Measurements from ENCODE around the gene FBXO31.

The FBXO31 gene

GRCh38 chr16:87351320-87351698, 32.3 kb downstream of the FBXO31 start:
- Histone ChIP-seq H3K4me2 (ENCODE audit: insufficient read depth, low read length, poor library complexity, severe bottlenecking) (no peak overlapping the region), H3K9me3 (replicated peaks in 1 of 2; ENCODE audit: control insufficient read depth in 2 of 2, insufficient read depth in 1 of 2, low read depth in 1 of 2, low read length in 2 of 2) (peaks cover 0 to 2% of the 10 kb centered on the region in 2 donors), H3K27ac (replicated peaks; ENCODE audit: low read length) (no peak overlapping the region), H2AFZ (ENCODE audit: low read length) (no peak overlapping the region), H3K36me3 (replicated peaks in 1 of 2; ENCODE audit: control insufficient read depth in 2 of 2, insufficient read depth in 2 of 2, low read length in 2 of 2) (peaks cover 2 to 9% of the 10 kb centered on the region in 2 donors), H2BK5ac (ENCODE audit: low read length) (no peak overlapping the region), H2AK5ac (ENCODE audit: low read depth, low read length) (no peak overlapping the region), H3K27me3 (ENCODE audit: control insufficient read depth in 3 of 3, insufficient read depth in 3 of 3, low read depth in 1 of 3, low read length in 3 of 3) (no peaks in the 10 kb centered on the region), H3K4me1 (ENCODE audit: control insufficient read depth in 2 of 2, insufficient read depth in 1 of 2, low read depth in 1 of 2, low read length in 2 of 2) (peaks cover 5 to 7% of the 10 kb centered on the region in 2 donors), H3K4me3 (ENCODE audit: low read length in 2 of 2) (no peak overlapping the region), H3K14ac (ENCODE audit: low read length) (no peak overlapping the region), H2BK120ac (ENCODE audit: low read depth, low read length) (no peak overlapping the region), H3K4ac (ENCODE audit: low read length) (no peak overlapping the region), H2BK12ac (ENCODE audit: low read length) (no peak overlapping the region), H3K79me1 (ENCODE audit: low read depth, low read length) (peaks cover 7% of the 10 kb centered on the region), H2BK15ac (ENCODE audit: low read length) (no peak overlapping the region), H3K18ac (ENCODE audit: low read length) (no peak overlapping the region), H4K8ac (ENCODE audit: low read depth, low read length) (no peak overlapping the region), H3K9ac (ENCODE audit: low read depth, low read length, poor library complexity) (no peak overlapping the region), H4K91ac (ENCODE audit: low read depth, low read length, poor library complexity) (no peak overlapping the region), H3K23ac (ENCODE audit: low read depth, low read length, poor library complexity) (no peak overlapping the region)
- no peak for DNase-seq (ENCODE audit: low spot score)
- WGBS, 2 donors (ENCODE audit: extremely low coverage in 2 of 2, insufficient read length in 2 of 2, insufficient replicate concordance in 1 of 2): no CpG with 5 or more reads among the region's 9 CpGs

- Histone ChIP-seq H2BK5ac (ENCODE audit: low read length) (no peak overlapping the region), H3K36me3 (replicated peaks in 1 of 2; ENCODE audit: control insufficient read depth in 2 of 2, insufficient read depth in 2 of 2, low read length in 2 of 2) (peaks cover 2 to 9% of the 10 kb centered on the region in 2 donors), H2BK120ac (ENCODE audit: low read depth, low read length) (no peak overlapping the region), H3K79me1 (ENCODE audit: low read depth, low read length) (peaks cover 7% of the 10 kb centered on the region), H3K9me3 (replicated peaks in 1 of 2; ENCODE audit: control insufficient read depth in 2 of 2, insufficient read depth in 1 of 2, low read depth in 1 of 2, low read length in 2 of 2) (peaks cover 0 to 2% of the 10 kb centered on the region in 2 donors), H2AFZ (ENCODE audit: low read length) (no peak overlapping the region), H3K27ac (replicated peaks; ENCODE audit: low read length) (no peak overlapping the region), H3K23ac (ENCODE audit: low read depth, low read length, poor library complexity) (no peak overlapping the region), H2AK5ac (ENCODE audit: low read depth, low read length) (no peak overlapping the region), H3K27me3 (ENCODE audit: control insufficient read depth in 3 of 3, insufficient read depth in 3 of 3, low read depth in 1 of 3, low read length in 3 of 3) (no peaks in the 10 kb centered on the region), H2BK12ac (ENCODE audit: low read length) (no peak overlapping the region), H3K14ac (ENCODE audit: low read length) (no peak overlapping the region), H2BK15ac (ENCODE audit: low read length) (no peak overlapping the region), H3K4me1 (ENCODE audit: control insufficient read depth in 2 of 2, insufficient read depth in 1 of 2, low read depth in 1 of 2, low read length in 2 of 2) (peaks cover 2 to 7% of the 10 kb centered on the region in 2 donors), H3K9ac (ENCODE audit: low read depth, low read length, poor library complexity) (no peak overlapping the region), H4K91ac (ENCODE audit: low read depth, low read length, poor library complexity) (no peak overlapping the region), H3K4ac (ENCODE audit: low read length) (no peak overlapping the region), H3K18ac (ENCODE audit: low read length) (no peak overlapping the region), H4K8ac (ENCODE audit: low read depth, low read length) (no peak overlapping the region), H3K4me2 (ENCODE audit: insufficient read depth, low read length, poor library complexity, severe bottlenecking) (no peak overlapping the region), H3K4me3 (ENCODE audit: low read length in 2 of 2) (no peak overlapping the region)
- no CpG with 5 or more reads among the region's 23 CpGs for WGBS, 2 donors (ENCODE audit: extremely low coverage in 2 of 2, insufficient read length in 2 of 2, insufficient replicate concordance in 1 of 2)
- DNase-seq (ENCODE audit: low spot score): no peak
These were observed 32.8 kb downstream of the FBXO31 start for GRCh38 chr16:87350681-87351319.

DNA sequence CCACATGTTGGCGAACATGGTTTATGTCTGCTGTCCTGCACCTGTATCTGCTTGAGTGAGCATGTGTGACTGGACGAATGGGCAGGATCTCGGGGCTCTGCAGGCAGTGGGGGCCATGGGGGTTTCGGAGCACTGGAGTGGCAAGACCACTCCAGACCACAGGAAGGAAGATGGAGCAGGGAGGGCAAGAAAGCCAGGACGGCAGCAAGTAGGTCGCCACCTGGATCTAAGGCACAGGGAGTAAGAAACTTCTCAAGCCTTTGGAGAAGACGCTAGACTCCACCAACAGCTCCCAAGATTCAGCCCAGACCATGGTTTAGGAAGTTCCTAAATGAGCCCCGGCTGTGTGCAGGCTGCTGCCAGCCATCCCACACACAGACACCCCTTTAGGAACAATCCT, 33.5 kb downstream of the FBXO31 start:
- Histone ChIP-seq H3K9me3 (replicated peaks in 1 of 2; ENCODE audit: control insufficient read depth in 2 of 2, insufficient read depth in 1 of 2, low read depth in 1 of 2, low read length in 2 of 2) (peaks cover 0 to 2% of the 10 kb centered on the region in 2 donors), H3K4me2 (ENCODE audit: insufficient read depth, low read length, poor library complexity, severe bottlenecking) (no peak overlapping the region), H2BK120ac (ENCODE audit: low read depth, low read length) (no peak overlapping the region), H2AFZ (ENCODE audit: low read length) (no peak overlapping the region), H3K23ac (ENCODE audit: low read depth, low read length, poor library complexity) (no peak overlapping the region), H3K14ac (ENCODE audit: low read length) (no peak overlapping the region), H2BK12ac (ENCODE audit: low read length) (no peak overlapping the region), H3K79me1 (ENCODE audit: low read depth, low read length) (peaks cover 7% of the 10 kb centered on the region), H3K27me3 (ENCODE audit: control insufficient read depth in 3 of 3, insufficient read depth in 3 of 3, low read depth in 1 of 3, low read length in 3 of 3) (no peaks in the 10 kb centered on the region), H2AK5ac (ENCODE audit: low read depth, low read length) (no peak overlapping the region), H4K91ac (ENCODE audit: low read depth, low read length, poor library complexity) (no peak overlapping the region), H2BK15ac (ENCODE audit: low read length) (no peak overlapping the region), H3K4ac (ENCODE audit: low read length) (no peak overlapping the region), H3K27ac (replicated peaks; ENCODE audit: low read length) (no peak overlapping the region), H3K18ac (ENCODE audit: low read length) (peak overlapping the region; percentile 40), H3K9ac (ENCODE audit: low read depth, low read length, poor library complexity) (no peak overlapping the region), H3K4me3 (ENCODE audit: low read length in 2 of 2) (peak overlapping the region in 1 of 2 donors; percentile 55), H3K36me3 (replicated peaks in 1 of 2; ENCODE audit: control insufficient read depth in 2 of 2, insufficient read depth in 2 of 2, low read length in 2 of 2) (peaks cover 2 to 9% of the 10 kb centered on the region in 2 donors), H3K4me1 (ENCODE audit: control insufficient read depth in 2 of 2, insufficient read depth in 1 of 2, low read depth in 1 of 2, low read length in 2 of 2) (peaks cover 0 to 10% of the 10 kb centered on the region in 2 donors), H2BK5ac (ENCODE audit: low read length) (no peak overlapping the region), H4K8ac (ENCODE audit: low read depth, low read length) (no peak overlapping the region)
- DNase-seq (ENCODE audit: low spot score): no peak
- no CpG with 5 or more reads among the region's 8 CpGs for WGBS, 2 donors (ENCODE audit: extremely low coverage in 2 of 2, insufficient read length in 2 of 2, insufficient replicate concordance in 1 of 2)

GRCh38 chr16:87348616-87349157, 34.9 kb downstream of the FBXO31 start:
- Histone ChIP-seq H3K36me3 (replicated peaks in 1 of 2; ENCODE audit: control insufficient read depth in 2 of 2, insufficient read depth in 2 of 2, low read length in 2 of 2) (peaks cover 4 to 12% of the 10 kb centered on the region in 2 donors), H2BK5ac (ENCODE audit: low read length) (no peak overlapping the region), H3K23ac (ENCODE audit: low read depth, low read length, poor library complexity) (no peak overlapping the region), H2AK5ac (ENCODE audit: low read depth, low read length) (no peak overlapping the region), H3K4ac (ENCODE audit: low read length) (no peak overlapping the region), H3K4me2 (ENCODE audit: insufficient read depth, low read length, poor library complexity, severe bottlenecking) (no peak overlapping the region), H3K27ac (replicated peaks; ENCODE audit: low read length) (no peak overlapping the region), H2BK12ac (ENCODE audit: low read length) (no peak overlapping the region), H4K8ac (ENCODE audit: low read depth, low read length) (no peak overlapping the region), H3K9ac (ENCODE audit: low read depth, low read length, poor library complexity) (peak overlapping the region; percentile 50), H2AFZ (ENCODE audit: low read length) (no peak overlapping the region), H3K4me1 (ENCODE audit: control insufficient read depth in 2 of 2, insufficient read depth in 1 of 2, low read depth in 1 of 2, low read length in 2 of 2) (peaks cover 0 to 18% of the 10 kb centered on the region in 2 donors), H2BK15ac (ENCODE audit: low read length) (no peak overlapping the region), H3K14ac (ENCODE audit: low read length) (no peak overlapping the region), H3K4me3 (ENCODE audit: low read length in 2 of 2) (no peak overlapping the region), H3K18ac (ENCODE audit: low read length) (no peak overlapping the region), H3K9me3 (replicated peaks in 1 of 2; ENCODE audit: control insufficient read depth in 2 of 2, insufficient read depth in 1 of 2, low read depth in 1 of 2, low read length in 2 of 2) (peaks cover 0 to 2% of the 10 kb centered on the region in 2 donors), H3K79me1 (ENCODE audit: low read depth, low read length) (peaks cover 7% of the 10 kb centered on the region), H3K27me3 (ENCODE audit: control insufficient read depth in 3 of 3, insufficient read depth in 3 of 3, low read depth in 1 of 3, low read length in 3 of 3) (no peaks in the 10 kb centered on the region), H2BK120ac (ENCODE audit: low read depth, low read length) (no peak overlapping the region), H4K91ac (ENCODE audit: low read depth, low read length, poor library complexity) (no peak overlapping the region)
- no peak for DNase-seq (ENCODE audit: low spot score)
- WGBS, 2 donors (ENCODE audit: extremely low coverage in 2 of 2, insufficient read length in 2 of 2, insufficient replicate concordance in 1 of 2): no CpG with 5 or more reads among the region's 13 CpGs
